Ovary (tissue), 3 donors: ENCODE measurements around the gene DPP4.

Experiments
- CTCF ChIP-seq, 3 donors: fragments of 450-650 bp in 2 of 3; fragments of 200-600 bp in 1 of 3; IDR thresholded peaks; one replicate each; pipeline versions ENCODE4 v1.5.1 to v1.8.0; 2016 to 2022; ENCODE audit warnings: antibody characterized with exemption in 3 of 3, mild to moderate bottlenecking in 1 of 3
- POLR2A ChIP-seq: fragments of 450-650 bp; IDR thresholded peaks from one replicate; pipeline ENCODE4 v1.6.1; 2017; ENCODE audit warnings: antibody characterized with exemption, mild to moderate bottlenecking, moderate library complexity
- donor health status: DM: no; HTN: no; CAD: no.

- TF ChIP-seq CTCF (IDR thresholded peaks at IDR 0.05): no peak
- TF ChIP-seq POLR2A: no peak
Observed at GRCh38 chr2:162030363-162031190, 43.4 kb downstream of the DPP4 start.
